HG03280 (cell line): ENCODE results near the gene S100A14.

ENCODE experiments used
- ATAC-seq: cut with Tn5 transposase; IDR thresholded peaks from one replicate; pipeline ENCODE4 v1.9.1; 2021; ENCODE audit warnings: mild to moderate bottlenecking, moderate library complexity; ENCODE audit not compliant: unreplicated experiment

The S100A14 gene

GRCh38 chr1:153639280-153639679, 23.2 kb upstream of the S100A14 start:
- ATAC-seq, result no peak

- ATAC-seq, result no peak
Measured at GRCh38 chr1:153638261-153638660, 22.1 kb upstream of the S100A14 start.

GRCh38 chr1:153636312-153636711, 20.2 kb upstream of the S100A14 start:
- ATAC-seq, result no peak

- no peak for ATAC-seq
Measured at GRCh38 chr1:153635872-153636271, 19.7 kb upstream of the S100A14 start.

- peak; percentile 94 for ATAC-seq
Measured at GRCh38 chr1:153633754-153634665, 17.9 kb upstream of the S100A14 start, which contains the start of gene CHTOP. Gene CHTOP, plus strand, starts transcription at chr1:153634066. Its CDS starts 2,523 bp downstream, at chr1:153636589.

GRCh38 chr1:153633161-153633753, 17.1 kb upstream of the S100A14 start:
- no peak for ATAC-seq

- ATAC-seq, result no peak
Measured at GRCh38 chr1:153631047-153632022, 15.2 kb upstream of the S100A14 start.

- no peak for ATAC-seq
Measured at GRCh38 chr1:153630384-153630783, 14.3 kb upstream of the S100A14 start.

- ATAC-seq, result no peak
Measured at GRCh38 chr1:153629971-153630370, 13.8 kb upstream of the S100A14 start.

GRCh38 chr1:153629343-153629665, 13.2 kb upstream of the S100A14 start:
- ATAC-seq, result no peak

- ATAC-seq, result no peak
Measured at GRCh38 chr1:153628638-153629342, 12.7 kb upstream of the S100A14 start.

- no peak for ATAC-seq
Measured at GRCh38 chr1:153627715-153628626, 11.8 kb upstream of the S100A14 start, which contains the start of gene S100A1. Gene S100A1, plus strand, starts transcription at chr1:153628434. Its CDS starts 2,088 bp downstream, at chr1:153630522.

- ATAC-seq, result peak; percentile 54
Measured at GRCh38 chr1:153626904-153627714, 11.0 kb upstream of the S100A14 start, which contains the start of gene S100A13. Gene S100A13, minus strand, starts transcription at chr1:153627505. Its CDS starts 1,033 bp downstream, at chr1:153626472.

- no peak for ATAC-seq
Measured at GRCh38 chr1:153626477-153626903, 10.4 kb upstream of the S100A14 start.

GRCh38 chr1:153624965-153625611, 9.0 kb upstream of the S100A14 start:
- ATAC-seq, result no peak

- ATAC-seq, result no peak
Measured at GRCh38 chr1:153623101-153623500, 7.0 kb upstream of the S100A14 start.

- ATAC-seq, result no peak
Measured at GRCh38 chr1:153619171-153619570, 3.0 kb upstream of the S100A14 start.

- peak; percentile 51 for ATAC-seq
Measured at GRCh38 chr1:153617663-153618062, 1.5 kb upstream of the S100A14 start.
